Panc1 (cell line): ENCODE results near the gene SPIB. TPM values are rescaled to one million over a fixed set of nuclear protein-coding genes. Genes with fewer than 3 reads are reported as not detected.

Source experiments
- ATAC-seq: fragments of 200-7000 bp; cut with Tn5 transposase; 2 replicates; pipeline ENCODE4 v1.9.1; 2020; ENCODE audit warnings: mild to moderate bottlenecking, moderate library complexity
- BruUV-seq: library from RNA; stranded (reverse); fragments of 400-500 nt; replicated peaks from 2 replicates; lab custom pipeline; 2021; lab: Mats Ljungman, UMichigan
- CTCF ChIA-PET: fragments of 300-600 bp; sonication (Branson Sonifier 250); formaldehyde crosslinking; loops from one replicate; lab custom pipeline; 2022; ENCODE audit warnings: antibody characterized with exemption; lab: Charles Lee
- POLR2A ChIA-PET: fragments of 300-600 bp; sonication (Branson Sonifier 250); formaldehyde crosslinking; loops from one replicate; lab custom pipeline; 2022; ENCODE audit warnings: antibody characterized with exemption; lab: Charles Lee
- DNase-seq: peaks from one replicate; pipeline ENCODE4 v3.0.0-alpha.2; 2010; ENCODE audit warnings: low read depth, low spot score
- H3K27ac ChIP-seq: 2 replicates; pipeline ENCODE4 v1.5.1; 2011; ENCODE audit warnings: mild to moderate bottlenecking, low read length, inconsistent platforms
- H3K27me3 ChIP-seq: fragments of 200-500 bp; sonication (Bioruptor generic); 2 replicates; pipeline ENCODE4 v1.6.0; 2014; ENCODE audit warnings: low read length, inconsistent platforms; ENCODE audit not compliant: control insufficient read depth, insufficient read depth
- H3K36me3 ChIP-seq: fragments of 200-500 bp; sonication (Bioruptor generic); 2 replicates; pipeline ENCODE4 v1.5.1; 2014; ENCODE audit warnings: inconsistent platforms, mild to moderate bottlenecking, low read length, moderate library complexity; ENCODE audit not compliant: control insufficient read depth, insufficient read depth
- H3K4me1 ChIP-seq: 2 replicates; pipeline ENCODE4 v1.5.1; 2011; ENCODE audit warnings: inconsistent platforms, mild to moderate bottlenecking, low read length, moderate library complexity; ENCODE audit not compliant: control insufficient read depth, insufficient read depth
- H3K4me3 ChIP-seq, 2 experiments: 2 replicates each; pipeline ENCODE4 v1.5.1; 2011 to 2012; ENCODE audit warnings: low read depth in 2 of 2, low read length in 2 of 2, mild to moderate bottlenecking in 2 of 2, inconsistent platforms in 1 of 2, moderate library complexity in 1 of 2
- H3K9me3 ChIP-seq: fragments of 200-500 bp; sonication (Bioruptor generic); 2 replicates; pipeline ENCODE4 v1.5.1; 2014; ENCODE audit warnings: low read depth, mild to moderate bottlenecking, inconsistent platforms, low read length, moderate library complexity; ENCODE audit not compliant: control insufficient read depth, insufficient read depth
- POLR2AphosphoS5 ChIP-seq: IDR thresholded peaks from 2 replicates; pipeline ENCODE4 v1.6.1; 2012; ENCODE audit warnings: mild to moderate bottlenecking, low read depth, low read length, moderate library complexity
- SIN3A ChIP-seq: IDR thresholded peaks from 2 replicates; pipeline ENCODE4 v1.6.1; 2012; ENCODE audit warnings: low read depth, mild to moderate bottlenecking, low read length, moderate library complexity, borderline replicate concordance; ENCODE audit not compliant: insufficient read depth
- TCF7L2 ChIP-seq: IDR thresholded peaks from 2 replicates; pipeline ENCODE4 v1.6.1; 2011; ENCODE audit warnings: mild to moderate bottlenecking, low read depth, low read length, inconsistent platforms
- in situ Hi-C: cut with HindIII; loops from 2 replicates; pipeline ENCODE4 v1.10.0; 2016; ENCODE audit warnings: low sequenced_read_pairs, low pct_unique_long_range_greater_than_20kb
- intact Hi-C: fragments of 100-400 bp; cut with micrococcal nuclease; formaldehyde crosslinking; loops from one replicate; pipeline ENCODE4 v1.10.0; 2022; ENCODE audit not compliant: unreplicated experiment
- total RNA-seq: library from RNA; stranded (reverse); gene quantifications from one replicate; pipeline ENCODE4 v1.2.1, GENCODE V29; 2021; ENCODE audit not compliant: unreplicated experiment
- TF ChIP-seq, protein P1 (sequence below), 2 experiments: IDR thresholded peaks; 2 replicates each; pipeline ENCODE4 v1.6.1; 2011 to 2012; ENCODE audit warnings: low read depth in 2 of 2, control low read depth in 1 of 2, low read length in 1 of 2, mild to moderate bottlenecking in 1 of 2, moderate library complexity in 1 of 2; ENCODE audit not compliant: insufficient read depth in 1 of 2
- TF ChIP-seq, protein P2 (sequence below): fragments of 450-650 bp; IDR thresholded peaks from 2 replicates; pipeline ENCODE4 v1.5.1; 2017; ENCODE audit warnings: mild to moderate bottlenecking

Gene SPIB
- total RNA-seq, 1 experiment from 2014 or later, result not detected

- TF ChIP-seq SIN3A, result no peak
- POLR2A ChIA-PET, result no interaction called here
- intact Hi-C loops, result no loop called here
- Histone ChIP-seq H3K9me3 (no peaks in the 10 kb centered on the region), H3K27me3 (no peaks in the 10 kb centered on the region), H3K4me1 (no peaks in the 10 kb centered on the region), H3K4me3 (no peak overlapping the region), H3K36me3 (no peaks in the 10 kb centered on the region), H3K27ac (no peak overlapping the region)
- CTCF ChIA-PET, result no interaction called here
- DNase-seq (no peak), ATAC-seq (no peak)
- no TSS peak for BruUV-seq
- in situ Hi-C loops, result no loop called here
Measured at GRCh38 chr19:50394017-50394416, 24.7 kb upstream of the SPIB start.

DNA sequence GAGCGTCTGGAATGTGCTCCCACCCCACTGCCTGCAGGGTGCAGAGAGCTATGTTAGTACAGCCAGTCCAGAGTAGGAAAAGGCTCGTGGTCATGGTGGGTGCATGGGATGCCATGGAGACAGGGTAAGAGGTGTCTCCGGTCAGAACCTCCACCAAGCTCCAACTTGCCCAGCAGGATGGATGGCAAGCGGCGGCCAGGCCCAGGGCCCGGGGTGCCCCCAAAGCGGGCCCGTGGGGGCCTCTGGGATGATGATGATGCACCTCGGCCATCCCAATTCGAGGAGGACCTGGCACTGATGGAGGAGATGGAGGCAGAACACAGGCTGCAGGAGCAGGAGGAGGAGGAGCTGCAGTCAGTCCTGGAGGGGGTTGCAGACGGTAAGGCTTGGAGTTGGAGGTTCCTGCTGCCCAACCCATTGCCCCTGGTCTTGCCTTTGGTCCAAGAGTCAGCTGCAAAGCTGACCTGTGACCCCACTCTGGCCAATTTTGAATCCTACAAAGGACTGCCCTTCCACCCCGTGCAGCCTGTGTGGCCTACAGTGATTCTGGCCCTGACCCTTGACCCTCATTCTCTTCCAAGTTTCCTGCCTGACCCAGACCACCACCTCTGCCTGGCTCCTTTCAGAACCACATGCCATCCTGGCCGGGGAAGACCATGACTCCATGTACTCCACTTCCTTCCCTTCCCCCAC is 19.9 kb upstream of the SPIB start:
- DNase-seq, result no peak
- ATAC-seq, result no peak
- ChIA-PET CTCF (interaction anchor here (0.5 kb wide), 1 partner anchor 776 kb away, joined by 3 read pairs; no protein-coding TSS in a partner anchor), POLR2A (interaction anchor here (0.6 kb wide), 1 partner anchor 10 kb away, joined by 3 read pairs; no protein-coding TSS in a partner anchor)
- Histone ChIP-seq H3K4me1 (no peaks in the 10 kb centered on the region), H3K36me3 (no peaks in the 10 kb centered on the region), H3K9me3 (no peaks in the 10 kb centered on the region), H3K27me3 (no peaks in the 10 kb centered on the region), H3K4me3 (no peak overlapping the region), H3K27ac (no peak overlapping the region)
- TF ChIP-seq, protein P1, sequence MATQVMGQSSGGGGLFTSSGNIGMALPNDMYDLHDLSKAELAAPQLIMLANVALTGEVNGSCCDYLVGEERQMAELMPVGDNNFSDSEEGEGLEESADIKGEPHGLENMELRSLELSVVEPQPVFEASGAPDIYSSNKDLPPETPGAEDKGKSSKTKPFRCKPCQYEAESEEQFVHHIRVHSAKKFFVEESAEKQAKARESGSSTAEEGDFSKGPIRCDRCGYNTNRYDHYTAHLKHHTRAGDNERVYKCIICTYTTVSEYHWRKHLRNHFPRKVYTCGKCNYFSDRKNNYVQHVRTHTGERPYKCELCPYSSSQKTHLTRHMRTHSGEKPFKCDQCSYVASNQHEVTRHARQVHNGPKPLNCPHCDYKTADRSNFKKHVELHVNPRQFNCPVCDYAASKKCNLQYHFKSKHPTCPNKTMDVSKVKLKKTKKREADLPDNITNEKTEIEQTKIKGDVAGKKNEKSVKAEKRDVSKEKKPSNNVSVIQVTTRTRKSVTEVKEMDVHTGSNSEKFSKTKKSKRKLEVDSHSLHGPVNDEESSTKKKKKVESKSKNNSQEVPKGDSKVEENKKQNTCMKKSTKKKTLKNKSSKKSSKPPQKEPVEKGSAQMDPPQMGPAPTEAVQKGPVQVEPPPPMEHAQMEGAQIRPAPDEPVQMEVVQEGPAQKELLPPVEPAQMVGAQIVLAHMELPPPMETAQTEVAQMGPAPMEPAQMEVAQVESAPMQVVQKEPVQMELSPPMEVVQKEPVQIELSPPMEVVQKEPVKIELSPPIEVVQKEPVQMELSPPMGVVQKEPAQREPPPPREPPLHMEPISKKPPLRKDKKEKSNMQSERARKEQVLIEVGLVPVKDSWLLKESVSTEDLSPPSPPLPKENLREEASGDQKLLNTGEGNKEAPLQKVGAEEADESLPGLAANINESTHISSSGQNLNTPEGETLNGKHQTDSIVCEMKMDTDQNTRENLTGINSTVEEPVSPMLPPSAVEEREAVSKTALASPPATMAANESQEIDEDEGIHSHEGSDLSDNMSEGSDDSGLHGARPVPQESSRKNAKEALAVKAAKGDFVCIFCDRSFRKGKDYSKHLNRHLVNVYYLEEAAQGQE (IDR thresholded peaks at IDR 0.05; ENCODE audit: insufficient read depth in 1 of 2, low read depth in 2 of 2, low read length in 1 of 2), result no peak
- no peak for TF ChIP-seq POLR2AphosphoS5
- TF ChIP-seq TCF7L2, result no peak
- TF ChIP-seq, protein P2, sequence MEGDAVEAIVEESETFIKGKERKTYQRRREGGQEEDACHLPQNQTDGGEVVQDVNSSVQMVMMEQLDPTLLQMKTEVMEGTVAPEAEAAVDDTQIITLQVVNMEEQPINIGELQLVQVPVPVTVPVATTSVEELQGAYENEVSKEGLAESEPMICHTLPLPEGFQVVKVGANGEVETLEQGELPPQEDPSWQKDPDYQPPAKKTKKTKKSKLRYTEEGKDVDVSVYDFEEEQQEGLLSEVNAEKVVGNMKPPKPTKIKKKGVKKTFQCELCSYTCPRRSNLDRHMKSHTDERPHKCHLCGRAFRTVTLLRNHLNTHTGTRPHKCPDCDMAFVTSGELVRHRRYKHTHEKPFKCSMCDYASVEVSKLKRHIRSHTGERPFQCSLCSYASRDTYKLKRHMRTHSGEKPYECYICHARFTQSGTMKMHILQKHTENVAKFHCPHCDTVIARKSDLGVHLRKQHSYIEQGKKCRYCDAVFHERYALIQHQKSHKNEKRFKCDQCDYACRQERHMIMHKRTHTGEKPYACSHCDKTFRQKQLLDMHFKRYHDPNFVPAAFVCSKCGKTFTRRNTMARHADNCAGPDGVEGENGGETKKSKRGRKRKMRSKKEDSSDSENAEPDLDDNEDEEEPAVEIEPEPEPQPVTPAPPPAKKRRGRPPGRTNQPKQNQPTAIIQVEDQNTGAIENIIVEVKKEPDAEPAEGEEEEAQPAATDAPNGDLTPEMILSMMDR, result no peak
- TF ChIP-seq SIN3A, result no peak
- intact Hi-C loops, result no loop called here
- in situ Hi-C loops, result no loop called here
- no TSS peak for BruUV-seq

DNA sequence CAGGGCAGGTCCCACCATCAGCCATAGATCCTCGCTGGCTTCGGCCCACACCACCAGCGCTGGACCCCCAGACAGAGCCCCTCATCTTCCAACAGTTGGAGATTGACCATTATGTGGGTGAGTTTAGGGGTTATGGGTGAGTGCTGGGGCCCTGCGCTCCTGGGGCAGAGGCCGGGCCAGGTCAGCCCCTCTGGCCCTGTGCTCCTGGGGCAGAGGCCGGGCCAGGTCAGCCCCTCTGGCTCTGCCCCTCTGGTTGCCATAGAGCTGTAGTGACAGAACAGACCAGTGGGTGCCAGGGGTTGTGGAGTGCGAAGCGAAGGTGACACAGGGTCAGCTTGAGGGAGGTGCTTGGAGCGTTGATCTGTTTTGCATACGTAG is 19.4 kb upstream of the SPIB start:
- POLR2A ChIA-PET, result interaction anchor here (0.6 kb wide), 1 partner anchor 10 kb away, joined by 3 read pairs; no protein-coding TSS in a partner anchor
- BruUV-seq, result no TSS peak
- no peaks in the 10 kb centered on the region for H3K4me1 ChIP-seq
- in situ Hi-C loops, result no loop called here
- no peak for TF ChIP-seq SIN3A
- TF ChIP-seq TCF7L2, result no peak
- TF ChIP-seq, protein P1 (IDR thresholded peaks at IDR 0.05; ENCODE audit: insufficient read depth in 1 of 2, low read depth in 2 of 2, low read length in 1 of 2), result no peak
- TF ChIP-seq, protein P2, result no peak
- no peak for TF ChIP-seq POLR2AphosphoS5
- intact Hi-C loops, result no loop called here
- DNase-seq (no peak), ATAC-seq (no peak)
- H3K4me3 ChIP-seq, result no peak overlapping the region
- no peaks in the 10 kb centered on the region for H3K9me3 ChIP-seq
- no peaks in the 10 kb centered on the region for H3K27me3 ChIP-seq
- CTCF ChIA-PET, result interaction anchor here (0.5 kb wide), 1 partner anchor 776 kb away, joined by 3 read pairs; no protein-coding TSS in a partner anchor
- H3K36me3 ChIP-seq, result no peaks in the 10 kb centered on the region
- no peak overlapping the region for H3K27ac ChIP-seq
